Thyroid gland (tissue), 4 donors: Measurements from ENCODE around the gene CASP8. TPM values are rescaled to one million over a fixed set of nuclear protein-coding genes. Genes with fewer than 3 reads are reported as not detected.

ENCODE experiments used
- DNase-seq, 2 donors: peaks; one replicate each; pipeline ENCODE4 v3.0.0-alpha.2; 2019
- H3K27ac ChIP-seq, 3 donors: fragments of 200-600 bp; sonication (generic); 1 replicate in 2 of 3; 2 replicates in 1 of 3; pipeline ENCODE4 v1.5.1; 2016 to 2019; ENCODE audit warnings: mild to moderate bottlenecking in 1 of 3, moderate library complexity in 1 of 3
- H3K27me3 ChIP-seq: fragments of 200-600 bp; sonication (generic); one replicate; pipeline ENCODE4 v1.5.1; 2019
- H3K36me3 ChIP-seq, 2 donors: fragments of 200-600 bp; sonication (generic); one replicate each; pipeline ENCODE4 v1.5.1; 2016 to 2019
- H3K4me1 ChIP-seq, 2 donors: fragments of 200-600 bp; sonication (generic); one replicate each; pipeline ENCODE4 v1.5.1; 2017 to 2019
- H3K4me3 ChIP-seq, 3 donors: fragments of 200-600 bp; sonication (generic); replicated peaks in 1 of 3; 1 replicate in 2 of 3; 2 replicates in 1 of 3; pipeline ENCODE4 v1.5.1; 2016; ENCODE audit warnings: mild to moderate bottlenecking in 1 of 3
- H3K9me3 ChIP-seq: fragments of 200-600 bp; sonication (generic); one replicate; pipeline ENCODE4 v1.5.1; 2017
- CTCF ChIP-seq, 6 experiments: fragments of 200-600 bp in 3 of 6; fragments of 450-650 bp in 3 of 6; sonication (generic) in 3 of 6; IDR thresholded peaks; one replicate each; pipeline ENCODE4 v1.5.1; 2016 to 2019; ENCODE audit warnings: antibody characterized with exemption in 6 of 6, mild to moderate bottlenecking in 2 of 6, inconsistent platforms in 1 of 6, moderate library complexity in 1 of 6
- POLR2A ChIP-seq, 2 donors: fragments of 450-650 bp; IDR thresholded peaks; one replicate each; pipeline ENCODE4 v1.6.1; 2017; ENCODE audit warnings: antibody characterized with exemption in 2 of 2, mild to moderate bottlenecking in 2 of 2, moderate library complexity in 1 of 2
- WGBS, 2 donors: methylation state at CpG; one replicate each; pipeline ENCODE4 v1.1.5; 2017; 5-methylcytosine and 5-hydroxymethylcytosine counted together
- intact Hi-C: fragments of 100-400 bp; cut with DNase I; formaldehyde crosslinking; loops from one replicate; pipeline ENCODE4 v1.15.1; 2023
- total RNA-seq, 4 donors: library from RNA; depleted of rRNA; stranded (reverse); fragments of >200 nt; gene quantifications; one replicate each; pipeline ENCODE4 v1.2.3, GENCODE V29; 2016

Gene CASP8
- total RNA-seq, 4 donors from 2014 or later: 8.7 to 14.1 (median 9.6) TPM

- intact Hi-C loops: loop anchor here (10.0 kb wide), 1 partner anchor 105 kb away; the partner anchor contains the start of gene CFLAR
- peak; percentile 66 to 73 for DNase-seq
- H3K27me3 ChIP-seq: no peaks in the 10 kb centered on the region
- peak overlapping the region in 2 of 3 donors; percentile 43 to 77 for H3K27ac ChIP-seq
- TF ChIP-seq POLR2A (IDR thresholded peaks at IDR 0.05): no peak
- TF ChIP-seq CTCF (IDR thresholded peaks at IDR 0.05): no peak
- no peaks in the 10 kb centered on the region for H3K9me3 ChIP-seq
- peaks cover 19 to 31% of the 10 kb centered on the region in 2 donors for H3K4me1 ChIP-seq
- H3K36me3 ChIP-seq: no peaks in the 10 kb centered on the region
- no peak overlapping the region for H3K4me3 ChIP-seq
- 16 to 28% methylated on average over 4 of the region's 4 CpGs for WGBS, 2 donors
Observed at GRCh38 chr2:201220102-201220570, 40.2 kb upstream of the CASP8 start.

DNA sequence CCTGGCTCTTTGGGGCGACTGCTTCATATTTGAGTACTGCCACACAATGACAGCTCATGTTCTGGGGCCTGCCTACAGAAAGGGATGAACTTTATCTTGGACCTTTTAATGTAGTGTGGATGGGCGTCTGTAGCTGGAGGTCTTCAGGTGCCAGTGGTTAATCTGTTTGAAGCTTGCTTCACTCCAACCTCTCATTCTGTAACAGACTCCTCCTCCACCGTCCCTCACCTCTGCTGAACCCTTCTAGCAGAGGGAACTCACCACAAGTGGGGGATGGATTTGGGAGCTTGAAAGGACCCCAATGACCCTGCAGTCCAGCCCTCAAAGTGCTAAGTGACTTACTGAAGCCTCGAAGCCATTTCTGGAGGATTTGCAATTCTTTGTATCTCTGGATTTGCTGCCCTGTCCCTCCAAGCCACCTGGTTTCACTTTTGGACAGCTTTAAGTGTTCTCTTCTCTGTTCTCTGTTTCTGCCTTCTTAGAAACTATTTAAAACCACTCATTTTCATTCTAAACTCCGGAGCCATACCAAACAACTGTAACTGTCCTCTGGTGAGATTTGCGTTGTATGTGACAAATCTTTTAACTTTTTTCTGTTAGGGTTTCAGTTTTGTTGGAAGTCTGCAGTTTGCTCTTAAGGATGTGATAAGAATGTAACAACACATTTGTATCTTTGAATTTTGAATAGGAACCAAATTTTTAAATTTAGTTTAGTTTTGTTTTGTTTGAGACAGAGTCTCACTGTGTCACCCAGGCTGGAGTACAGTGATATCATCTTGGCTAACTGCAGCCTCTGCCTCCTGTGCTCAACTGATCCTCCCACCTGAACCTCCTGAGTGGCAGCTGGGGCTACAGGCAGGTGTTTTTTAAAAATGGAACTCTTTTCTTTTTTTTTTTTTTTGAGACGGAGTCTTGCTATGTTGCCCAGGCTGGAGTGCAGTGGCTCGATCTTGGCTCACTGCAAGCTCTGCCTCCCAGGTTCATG, 37.0 kb upstream of the CASP8 start:
- Histone ChIP-seq H3K4me1 (peaks cover 19 to 31% of the 10 kb centered on the region in 2 donors), H3K4me3 (no peak overlapping the region), H3K36me3 (no peaks in the 10 kb centered on the region), H3K9me3 (no peaks in the 10 kb centered on the region), H3K27me3 (no peaks in the 10 kb centered on the region), H3K27ac (peak overlapping the region in 1 of 3 donors; percentile 36)
- 74 to 79% methylated on average over 8 of the region's 8 CpGs for WGBS, 2 donors
- no peak for DNase-seq
- no peak for TF ChIP-seq CTCF (IDR thresholded peaks at IDR 0.05)
- TF ChIP-seq POLR2A (IDR thresholded peaks at IDR 0.05): no peak
- intact Hi-C loops: loop anchor here (10.0 kb wide), 1 partner anchor 109 kb away; the partner anchor contains the start of gene CFLAR

DNA sequence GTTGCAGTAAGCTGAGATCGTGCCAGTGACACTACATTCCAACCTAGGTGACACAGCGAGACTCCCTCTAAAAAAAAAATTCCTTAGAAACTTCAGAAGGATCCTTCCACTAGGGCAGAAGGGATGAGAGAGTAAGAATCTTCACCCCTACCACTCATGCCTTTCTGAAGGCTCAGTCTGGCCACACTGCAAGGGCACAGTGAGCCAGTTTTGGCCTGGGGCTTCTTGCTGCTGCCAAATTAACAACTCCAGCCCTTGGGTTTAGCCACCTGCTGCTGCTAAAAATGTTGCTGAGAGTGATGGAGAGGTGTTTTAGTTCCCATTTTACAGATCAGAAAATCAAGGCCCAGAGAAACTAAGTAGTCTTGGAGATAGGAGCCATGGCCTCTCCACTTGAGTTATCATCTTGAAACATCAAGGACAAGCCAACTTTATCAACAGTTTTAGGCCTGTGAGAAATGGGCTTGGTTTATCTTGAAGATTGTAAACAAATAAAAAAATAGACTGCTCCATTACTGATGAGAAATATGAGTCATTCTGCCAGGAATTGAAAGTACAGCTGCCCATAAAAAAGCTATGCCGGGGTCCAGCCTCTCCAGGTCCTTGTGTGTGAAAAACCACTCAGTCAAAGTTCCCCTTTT, 31.9 kb upstream of the CASP8 start:
- DNase-seq: no peak
- intact Hi-C loops: loop anchor here (10.0 kb wide), 1 partner anchor 114 kb away; the partner anchor contains the start of gene CFLAR
- Histone ChIP-seq H3K4me3 (no peak overlapping the region), H3K4me1 (peaks cover 4 to 9% of the 10 kb centered on the region in 2 donors), H3K36me3 (no peaks in the 10 kb centered on the region), H3K27me3 (no peaks in the 10 kb centered on the region), H3K27ac (no peak overlapping the region), H3K9me3 (no peaks in the 10 kb centered on the region)
- 80 to 81% methylated on average over 3 of the region's 3 CpGs for WGBS, 2 donors
- TF ChIP-seq POLR2A (IDR thresholded peaks at IDR 0.05) (no peak), CTCF (IDR thresholded peaks at IDR 0.05) (no peak)

GRCh38 chr2:201228912-201229290, 31.4 kb upstream of the CASP8 start:
- Histone ChIP-seq H3K27me3 (no peaks in the 10 kb centered on the region), H3K27ac (no peak overlapping the region), H3K36me3 (no peaks in the 10 kb centered on the region), H3K4me1 (peaks cover 4 to 5% of the 10 kb centered on the region in 2 donors), H3K9me3 (no peaks in the 10 kb centered on the region), H3K4me3 (no peak overlapping the region)
- 77 to 78% methylated on average over 12 of the region's 12 CpGs for WGBS, 2 donors
- intact Hi-C loops: loop anchor here (10.0 kb wide), 1 partner anchor 114 kb away; the partner anchor contains the start of gene CFLAR
- no peak for DNase-seq
- no peak for TF ChIP-seq POLR2A (IDR thresholded peaks at IDR 0.05)
- TF ChIP-seq CTCF (IDR thresholded peaks at IDR 0.05): no peak
